GM18517 (cell line): ENCODE results near the gene MAN2B1.
"Not testable (repeated sequence)": the region's sequence is repeated elsewhere in the genome, so short reads cannot be mapped to it uniquely, and the experiment has no call there.

Experiments used
- ATAC-seq: cut with Tn5 transposase; IDR thresholded peaks from one replicate; pipeline ENCODE4 v1.9.1; 2021; ENCODE audit warnings: mild to moderate bottlenecking, moderate library complexity; ENCODE audit not compliant: unreplicated experiment

Gene MAN2B1

GRCh38 chr19:12664406-12665280, 1.9 kb downstream of the MAN2B1 start:
- no peak for ATAC-seq

GRCh38 chr19:12660980-12661379, 5.6 kb downstream of the MAN2B1 start:
- ATAC-seq = no peak

GRCh38 chr19:12657966-12658365, 8.6 kb downstream of the MAN2B1 start:
- no peak for ATAC-seq

- no peak for ATAC-seq
These were observed 9.5 kb downstream of the MAN2B1 start for GRCh38 chr19:12656899-12657571.

GRCh38 chr19:12655546-12655945, 11.0 kb downstream of the MAN2B1 start:
- ATAC-seq = no peak

GRCh38 chr19:12652219-12652618, 14.3 kb downstream of the MAN2B1 start:
- no peak for ATAC-seq

GRCh38 chr19:12649941-12650340, 16.6 kb downstream of the MAN2B1 start:
- ATAC-seq = no peak

- ATAC-seq = no peak
These were observed 18.5 kb downstream of the MAN2B1 start for GRCh38 chr19:12648088-12648487.

GRCh38 chr19:12647490-12648071, 19.0 kb downstream of the MAN2B1 start:
- ATAC-seq = no peak

GRCh38 chr19:12647047-12647446, 19.5 kb downstream of the MAN2B1 start:
- ATAC-seq = no peak

GRCh38 chr19:12646551-12646950, 20.0 kb downstream of the MAN2B1 start:
- no peak for ATAC-seq

- ATAC-seq = not testable (repeated sequence)
These were observed 22.8 kb downstream of the MAN2B1 start for GRCh38 chr19:12643716-12644115.

- ATAC-seq = no peak
These were observed 24.0 kb downstream of the MAN2B1 start for GRCh38 chr19:12642506-12642905.

- ATAC-seq = no peak
These were observed 25.1 kb downstream of the MAN2B1 start for GRCh38 chr19:12641456-12641855.

GRCh38 chr19:12639901-12640613, 26.5 kb downstream of the MAN2B1 start:
- no peak for ATAC-seq

GRCh38 chr19:12638611-12639182, 27.8 kb downstream of the MAN2B1 start:
- ATAC-seq = no peak

- no peak for ATAC-seq
These were observed 29.9 kb downstream of the MAN2B1 start for GRCh38 chr19:12636631-12637030.

GRCh38 chr19:12629215-12629614, 37.3 kb downstream of the MAN2B1 start:
- no peak for ATAC-seq

GRCh38 chr19:12628040-12629022, 38.2 kb downstream of the MAN2B1 start:
- ATAC-seq = no peak

GRCh38 chr19:12626958-12627357, 39.6 kb downstream of the MAN2B1 start:
- no peak for ATAC-seq
